Ovary (tissue), 9 donors: ENCODE results near the gene LEO1. TPM values are rescaled to one million over a fixed set of nuclear protein-coding genes. Genes with fewer than 3 reads are reported as not detected.

Experiments
- DNase-seq, 5 donors: peaks; one replicate each; pipeline ENCODE4 v3.0.0-alpha.2; 2019 to 2020
- H3K27ac ChIP-seq, 2 donors: fragments of 200-600 bp; one replicate each; pipeline versions ENCODE4 v1.5.1 to v1.8.0; 2019 to 2022
- H3K27me3 ChIP-seq: fragments of 200-600 bp; one replicate; pipeline ENCODE4 v1.8.0; 2022
- H3K36me3 ChIP-seq: fragments of 200-600 bp; sonication (generic); one replicate; pipeline ENCODE4 v1.5.1; 2019
- H3K4me1 ChIP-seq: one replicate; pipeline ENCODE4 v1.8.1; 2013; ENCODE audit warnings: mild to moderate bottlenecking, moderate library complexity; ENCODE audit not compliant: insufficient read depth
- H3K4me3 ChIP-seq: fragments of 200-600 bp; sonication (generic); one replicate; pipeline ENCODE4 v1.5.1; 2017
- H3K9me3 ChIP-seq, 2 donors: fragments of 200-600 bp in 1 of 2; sonication (generic) in 1 of 2; one replicate each; pipeline versions ENCODE4 v1.5.1 to v1.8.1; 2013 to 2019; ENCODE audit warnings: mild to moderate bottlenecking in 1 of 2, moderate library complexity in 1 of 2
- EP300 ChIP-seq: sonication (generic); formaldehyde crosslinking; IDR thresholded peaks from one replicate; pipeline ENCODE4 v1.6.1; 2017; ENCODE audit warnings: antibody characterized with exemption
- POLR2A ChIP-seq: fragments of 450-650 bp; IDR thresholded peaks from one replicate; pipeline ENCODE4 v1.6.1; 2017; ENCODE audit warnings: antibody characterized with exemption, mild to moderate bottlenecking, moderate library complexity
- WGBS, 3 donors: extraction: QIAGEN DNeasy Blood & Tissue Kit in 1 of 3; methylation state at CpG; one replicate each; pipeline versions ENCODE4 v1.1.5 to v1.1.7; 2013 to 2017; 5-methylcytosine and 5-hydroxymethylcytosine counted together
- intact Hi-C, 4 donors: fragments of 100-400 bp; cut with DNase I; formaldehyde crosslinking; loops; one replicate each; pipeline versions ENCODE4 v1.11.0 to v1.15.1; 2022 to 2023
- polyA plus RNA-seq, 2 donors: library from polyadenylated mRNA; stranded (reverse); fragments of 200-250 nt in 1 of 2; fragments of 350-450 nt in 1 of 2; fragmentation: Illumina TruSeq in 1 of 2; extraction: RNeasy Lipid Tissue Mini Kit (QIAGEN cat#74804) in 1 of 2; gene quantifications; one replicate each; pipeline ENCODE4 v1.2.3, GENCODE V29; 2013 to 2014
- total RNA-seq, 7 donors: library from RNA; depleted of rRNA in 2 of 7; stranded (reverse); fragments of >200 nt in 2 of 7; fragmentation: NEBNext Ultra II Directional in 3 of 7; extraction: Animal tissue kit (Norgen Biotek cat#: 25700) in 3 of 7; gene quantifications; one replicate each; pipeline versions ENCODE4 v1.1.0 to v1.2.4, GENCODE V29; 2016 to 2023
- TF ChIP-seq, protein P1 (sequence below), 3 donors: fragments of 450-650 bp in 2 of 3; fragments of 200-600 bp in 1 of 3; IDR thresholded peaks; one replicate each; pipeline versions ENCODE4 v1.5.1 to v1.8.0; 2016 to 2022; ENCODE audit warnings: antibody characterized with exemption in 3 of 3, mild to moderate bottlenecking in 1 of 3
- donor health status: DM: no; HTN: no; CAD: no; lungs with moderate emphysema.
- donor health status: DM: no; HTN: no; CAD: no.
- donor health status: Bipolar disorder and iron deficiency.
- donor health status: DM: yes; HTN: yes; CAD: no.
- donor health status: DM: no; HTN: no; CAD: no.
- donor health status: DM: yes; HTN: yes; CAD: no.

Gene LEO1
- total and polyA plus RNA-seq, 9 donors, result 6.8 to 22.5 (median 9.6) TPM

DNA sequence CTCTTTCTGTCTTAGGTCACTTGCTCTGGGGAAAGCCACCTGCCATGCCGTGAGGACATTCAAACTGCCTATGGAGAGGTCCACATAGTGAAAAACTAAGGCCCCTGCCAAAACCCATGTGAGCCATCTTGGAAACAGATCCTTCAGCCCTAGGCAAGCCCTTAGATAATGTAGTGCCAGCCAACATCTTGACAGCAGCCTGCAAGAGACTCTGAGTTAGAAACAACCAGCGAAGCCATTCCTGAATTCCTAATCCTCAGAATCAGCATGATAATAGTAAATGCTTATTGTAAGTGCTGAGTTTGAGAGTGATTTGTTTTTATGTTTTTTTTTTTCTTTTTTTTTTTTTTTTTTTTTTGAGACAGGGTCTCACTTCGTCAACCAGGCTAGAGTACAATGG lies 40.6 kb downstream of the LEO1 start:
- no peak overlapping the region for H3K4me3 ChIP-seq
- intact Hi-C loops, result no loop called here
- no peak overlapping the region for H3K27ac ChIP-seq
- no peaks in the 10 kb centered on the region for H3K9me3 ChIP-seq
- H3K4me1 ChIP-seq, result no peaks in the 10 kb centered on the region
- no peaks in the 10 kb centered on the region for H3K36me3 ChIP-seq
- TF ChIP-seq, protein P1, sequence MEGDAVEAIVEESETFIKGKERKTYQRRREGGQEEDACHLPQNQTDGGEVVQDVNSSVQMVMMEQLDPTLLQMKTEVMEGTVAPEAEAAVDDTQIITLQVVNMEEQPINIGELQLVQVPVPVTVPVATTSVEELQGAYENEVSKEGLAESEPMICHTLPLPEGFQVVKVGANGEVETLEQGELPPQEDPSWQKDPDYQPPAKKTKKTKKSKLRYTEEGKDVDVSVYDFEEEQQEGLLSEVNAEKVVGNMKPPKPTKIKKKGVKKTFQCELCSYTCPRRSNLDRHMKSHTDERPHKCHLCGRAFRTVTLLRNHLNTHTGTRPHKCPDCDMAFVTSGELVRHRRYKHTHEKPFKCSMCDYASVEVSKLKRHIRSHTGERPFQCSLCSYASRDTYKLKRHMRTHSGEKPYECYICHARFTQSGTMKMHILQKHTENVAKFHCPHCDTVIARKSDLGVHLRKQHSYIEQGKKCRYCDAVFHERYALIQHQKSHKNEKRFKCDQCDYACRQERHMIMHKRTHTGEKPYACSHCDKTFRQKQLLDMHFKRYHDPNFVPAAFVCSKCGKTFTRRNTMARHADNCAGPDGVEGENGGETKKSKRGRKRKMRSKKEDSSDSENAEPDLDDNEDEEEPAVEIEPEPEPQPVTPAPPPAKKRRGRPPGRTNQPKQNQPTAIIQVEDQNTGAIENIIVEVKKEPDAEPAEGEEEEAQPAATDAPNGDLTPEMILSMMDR (IDR thresholded peaks at IDR 0.05), result no peak
- TF ChIP-seq EP300 (no peak), POLR2A (no peak)
- DNase-seq, result no peak
- no peaks in the 10 kb centered on the region for H3K27me3 ChIP-seq
- 97 to 98% (median 98%) methylated on average over 3 of the region's 3 CpGs for WGBS, 3 donors

- H3K27me3 ChIP-seq, result no peaks in the 10 kb centered on the region
- H3K9me3 ChIP-seq, result no peaks in the 10 kb centered on the region
- TF ChIP-seq, protein P1 (IDR thresholded peaks at IDR 0.05), result no peak
- TF ChIP-seq POLR2A, result no peak
- TF ChIP-seq EP300, result no peak
- no peak for DNase-seq
- no peak overlapping the region for H3K27ac ChIP-seq
- 97 to 99% (median 97%) methylated on average over 3 of the region's 3 CpGs for whole genome bisulfite sequencing, 3 donors
- H3K4me1 ChIP-seq, result no peaks in the 10 kb centered on the region
- intact Hi-C loops, result no loop called here
- no peaks in the 10 kb centered on the region for H3K36me3 ChIP-seq
- H3K4me3 ChIP-seq, result no peak overlapping the region
Measured at GRCh38 chr15:51926809-51927208, 44.8 kb downstream of the LEO1 start.

DNA sequence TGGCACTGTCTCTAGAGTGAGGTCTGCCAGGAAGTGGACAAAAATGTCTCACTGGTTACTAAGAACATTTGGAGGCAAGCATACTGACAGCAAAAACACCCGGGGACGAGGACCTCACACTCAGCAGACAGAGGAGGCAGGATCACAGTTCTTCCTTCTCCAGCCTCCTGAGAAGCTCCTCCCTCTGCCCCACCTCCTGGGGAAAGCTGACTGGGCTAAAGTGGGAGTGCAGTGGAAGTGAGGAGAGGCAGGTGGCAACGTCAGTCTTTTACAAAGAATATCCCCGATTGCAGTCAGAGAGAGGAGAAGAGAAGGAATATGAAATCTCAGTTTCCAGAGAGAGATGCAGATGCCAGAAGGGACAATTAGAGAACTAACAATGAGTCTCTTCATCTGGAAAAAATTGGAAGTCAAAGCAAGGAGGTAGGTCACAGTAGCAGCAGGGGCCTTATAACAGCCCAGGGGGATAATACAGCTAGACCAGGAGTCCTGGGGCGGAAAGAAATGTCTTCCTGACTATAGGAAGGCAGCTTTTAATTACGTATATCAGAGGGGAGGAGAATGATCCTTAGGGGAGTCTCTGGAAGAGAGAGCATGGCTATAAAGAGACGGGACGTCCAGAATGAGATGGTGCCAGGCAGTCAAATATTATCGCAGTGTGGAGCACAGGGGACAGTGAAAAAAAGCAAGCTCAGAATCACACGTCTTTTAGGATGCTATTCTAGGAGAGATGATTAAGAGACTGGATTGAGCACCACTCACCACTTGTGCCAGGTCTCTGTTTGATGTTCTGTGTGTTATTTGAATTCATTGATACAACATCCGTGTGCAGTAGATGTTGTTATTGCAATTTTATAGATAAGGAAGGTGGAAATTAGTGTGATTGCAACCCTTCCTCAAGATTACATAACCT lies 47.2 kb downstream of the LEO1 start:
- no peak for DNase-seq
- Histone ChIP-seq H3K4me3 (no peak overlapping the region), H3K36me3 (no peaks in the 10 kb centered on the region), H3K27ac (no peak overlapping the region), H3K9me3 (no peaks in the 10 kb centered on the region), H3K4me1 (no peaks in the 10 kb centered on the region), H3K27me3 (no peaks in the 10 kb centered on the region)
- TF ChIP-seq, protein P1 (IDR thresholded peaks at IDR 0.05), result no peak
- TF ChIP-seq POLR2A, result no peak
- TF ChIP-seq EP300, result no peak
- WGBS, 3 donors, result 66 to 74% (median 68%) methylated on average over 11 of the region's 11 CpGs
- intact Hi-C loops, result no loop called here

GRCh38 chr15:51917493-51917892 lies 54.1 kb downstream of the LEO1 start:
- H3K4me1 ChIP-seq, result no peaks in the 10 kb centered on the region
- WGBS, 3 donors, result 77 to 88% (median 82%) methylated on average over 2 of the region's 2 CpGs

More at GRCh38 chr15:51917493-51917892, 54.1 kb downstream of the LEO1 start:
- DNase-seq, result no peak
- no peaks in the 10 kb centered on the region for H3K9me3 ChIP-seq
- intact Hi-C loops, result no loop called here
- no peaks in the 10 kb centered on the region for H3K27me3 ChIP-seq
- no peak overlapping the region for H3K4me3 ChIP-seq
- H3K27ac ChIP-seq, result no peak overlapping the region
- TF ChIP-seq, protein P1 (IDR thresholded peaks at IDR 0.05), result no peak
- TF ChIP-seq POLR2A (no peak), EP300 (no peak)
- H3K36me3 ChIP-seq, result no peaks in the 10 kb centered on the region
